Measurements from ENCODE around the gene POLK.

GRCh38 chr5:75553358-75553757 lies 41.7 kb downstream of the POLK start:
- TF ChIP-seq CTCF (IDR thresholded peaks at IDR 0.05) (no peak), POLR2A (IDR thresholded peaks at IDR 0.05) (no peak)
